OCI-LY3 (cell line): ENCODE results near the gene SERGEF.

Experiments used
- H2AFZ ChIP-seq: fragments of 200-600, 300-600 bp; shearing (Covaris generic); 2 replicates; pipeline ENCODE4 v1.6.0; 2014; ENCODE audit warnings: antibody characterized with exemption, low read depth, low read length
- H3K27ac ChIP-seq: fragments of 200-600, 300-600 bp; sonication (generic); 2 replicates; pipeline ENCODE4 v1.5.1; 2014; ENCODE audit warnings: mild to moderate bottlenecking, low read length, moderate library complexity, mixed read lengths
- H3K27me3 ChIP-seq: fragments of 200-600, 300-600 bp; sonication (generic); 2 replicates; pipeline ENCODE4 v1.6.1; 2014; ENCODE audit warnings: low read depth, low read length, mixed read lengths
- H3K36me3 ChIP-seq: fragments of 200-600, 300-600 bp; sonication (generic); replicated peaks from 2 replicates; pipeline ENCODE3; 2014; ENCODE audit warnings: low read depth, low read length, mixed read lengths
- H3K4me1 ChIP-seq: fragments of 300-600, 200-600 bp; sonication (generic); 2 replicates; pipeline ENCODE4 v1.6.1; 2014; ENCODE audit warnings: low read length, mixed read lengths
- H3K4me2 ChIP-seq: fragments of 200-600, 300-600 bp; sonication (generic); 2 replicates; pipeline ENCODE4 v1.6.1; 2014; ENCODE audit warnings: low read length, mixed read lengths
- H3K4me3 ChIP-seq: fragments of 300-600, 200-600 bp; sonication (generic); 2 replicates; pipeline ENCODE4 v1.5.1; 2014; ENCODE audit warnings: antibody characterized with exemption, mild to moderate bottlenecking, low read length, moderate library complexity
- H3K79me2 ChIP-seq: fragments of 300-600, 200-600 bp; shearing (Covaris generic); 2 replicates; pipeline ENCODE4 v1.6.1; 2014; ENCODE audit warnings: mild to moderate bottlenecking, low read length, mixed read lengths
- H3K9ac ChIP-seq: fragments of 300-600, 200-600 bp; shearing (Covaris generic); 2 replicates; pipeline ENCODE4 v1.6.0; 2014; ENCODE audit warnings: mild to moderate bottlenecking, low read length, moderate library complexity
- H3K9me3 ChIP-seq: fragments of 200-600, 300-600 bp; shearing (Covaris generic); 2 replicates; pipeline ENCODE4 v1.6.1; 2014; ENCODE audit warnings: low read length, mixed read lengths; ENCODE audit not compliant: insufficient read depth
- H4K20me1 ChIP-seq: fragments of 200-600, 300-600 bp; sonication (generic); 2 replicates; pipeline ENCODE4 v1.6.1; 2016; ENCODE audit warnings: low read length, mixed read lengths; ENCODE audit not compliant: insufficient read depth
- CTCF ChIP-seq: fragments of 200-600, 300-600 bp; sonication (generic); IDR thresholded peaks from 2 replicates; pipeline ENCODE4 v1.5.1; 2014; ENCODE audit warnings: antibody characterized with exemption, low read length, low read depth
- EZH2phosphoT487 ChIP-seq: fragments of 200-600 bp; shearing (Covaris generic); IDR thresholded peaks from 2 replicates; pipeline ENCODE4 v1.6.1; 2018; ENCODE audit warnings: antibody characterized with exemption, mixed run types, low read depth

The SERGEF gene

GRCh38 chr11:17810041-17810440 lies 202.8 kb downstream of the SERGEF start:
- Histone ChIP-seq H2AFZ (no peak overlapping the region), H3K27me3 (no peaks in the 10 kb centered on the region), H3K4me2 (no peak overlapping the region), H3K4me1 (no peaks in the 10 kb centered on the region), H3K27ac (no peak overlapping the region), H3K4me3 (no peak overlapping the region), H3K9me3 (no peaks in the 10 kb centered on the region), H4K20me1 (no peaks in the 10 kb centered on the region), H3K36me3 (no peaks in the 10 kb centered on the region), H3K9ac (no peak overlapping the region), H3K79me2 (no peaks in the 10 kb centered on the region)
- TF ChIP-seq EZH2phosphoT487 (no peak), CTCF (no peak)

- Histone ChIP-seq H4K20me1 (no peaks in the 10 kb centered on the region), H3K27me3 (no peaks in the 10 kb centered on the region), H3K4me3 (no peak overlapping the region), H3K9me3 (no peaks in the 10 kb centered on the region), H3K4me2 (no peak overlapping the region), H3K79me2 (no peaks in the 10 kb centered on the region), H3K9ac (no peak overlapping the region), H3K4me1 (no peaks in the 10 kb centered on the region), H2AFZ (no peak overlapping the region), H3K27ac (no peak overlapping the region), H3K36me3 (no peaks in the 10 kb centered on the region)
- TF ChIP-seq EZH2phosphoT487 (no peak), CTCF (no peak)
These were observed 205.8 kb downstream of the SERGEF start for GRCh38 chr11:17807034-17807433.

GRCh38 chr11:17805873-17806272 lies 207.0 kb downstream of the SERGEF start:
- Histone ChIP-seq H3K9ac (no peak overlapping the region), H3K79me2 (no peaks in the 10 kb centered on the region), H4K20me1 (no peaks in the 10 kb centered on the region), H3K27me3 (no peaks in the 10 kb centered on the region), H3K36me3 (no peaks in the 10 kb centered on the region), H3K4me2 (no peak overlapping the region), H3K4me3 (no peak overlapping the region), H2AFZ (no peak overlapping the region), H3K9me3 (no peaks in the 10 kb centered on the region), H3K4me1 (no peaks in the 10 kb centered on the region), H3K27ac (no peak overlapping the region)
- TF ChIP-seq EZH2phosphoT487 = no peak
- TF ChIP-seq CTCF = no peak

- Histone ChIP-seq H3K27me3 (no peaks in the 10 kb centered on the region), H4K20me1 (no peaks in the 10 kb centered on the region), H2AFZ (no peak overlapping the region), H3K4me2 (no peak overlapping the region), H3K4me1 (no peaks in the 10 kb centered on the region), H3K79me2 (no peaks in the 10 kb centered on the region), H3K9me3 (no peaks in the 10 kb centered on the region), H3K36me3 (no peaks in the 10 kb centered on the region), H3K9ac (no peak overlapping the region), H3K27ac (no peak overlapping the region), H3K4me3 (no peak overlapping the region)
- TF ChIP-seq EZH2phosphoT487 (no peak), CTCF (no peak)
These were observed 207.8 kb downstream of the SERGEF start for GRCh38 chr11:17805043-17805442.
